HG03575 (cell line): ENCODE results near the gene C10orf67.

ENCODE experiments used
- ATAC-seq: cut with Tn5 transposase; IDR thresholded peaks from one replicate; pipeline ENCODE4 v1.9.1; 2021; ENCODE audit not compliant: unreplicated experiment, insufficient number of reproducible peaks, low FRiP score; ENCODE audit errors: extremely low read depth

The C10orf67 gene

GRCh38 chr10:23204773-23205172 lies 139.8 kb downstream of the C10orf67 start:
- ATAC-seq: no peak

- ATAC-seq: no peak
Observed at GRCh38 chr10:23203369-23204325, 140.9 kb downstream of the C10orf67 start.

- no peak for ATAC-seq
Observed at GRCh38 chr10:23202779-23203178, 141.8 kb downstream of the C10orf67 start.

GRCh38 chr10:23201837-23202236 lies 142.8 kb downstream of the C10orf67 start:
- no peak for ATAC-seq

GRCh38 chr10:23200997-23201652 lies 143.5 kb downstream of the C10orf67 start:
- no peak for ATAC-seq

GRCh38 chr10:23200586-23200985 lies 144.0 kb downstream of the C10orf67 start:
- no peak for ATAC-seq

- ATAC-seq: no peak
Observed at GRCh38 chr10:23199768-23200511, 144.7 kb downstream of the C10orf67 start.

GRCh38 chr10:23198940-23199767 lies 145.4 kb downstream of the C10orf67 start:
- ATAC-seq: no peak

- no peak for ATAC-seq
Observed at GRCh38 chr10:23198610-23198939, 146.0 kb downstream of the C10orf67 start.

- no peak for ATAC-seq
Observed at GRCh38 chr10:23197416-23197861, 147.2 kb downstream of the C10orf67 start.

GRCh38 chr10:23196915-23197314 lies 147.7 kb downstream of the C10orf67 start:
- no peak for ATAC-seq

GRCh38 chr10:23195846-23196600 lies 148.6 kb downstream of the C10orf67 start:
- ATAC-seq: no peak

GRCh38 chr10:23194966-23195845 lies 149.4 kb downstream of the C10orf67 start:
- no peak for ATAC-seq

GRCh38 chr10:23194471-23194965 lies 150.1 kb downstream of the C10orf67 start:
- ATAC-seq: no peak

- no peak for ATAC-seq
Observed at GRCh38 chr10:23193435-23194074, 151.0 kb downstream of the C10orf67 start.

GRCh38 chr10:23192712-23193434 lies 151.7 kb downstream of the C10orf67 start:
- ATAC-seq: no peak
